HUES6 (cell line): ENCODE data around the gene NDST1.
A peak's percentile ranks its signal among the peaks of the same experiment; 100 is the strongest.

ENCODE experiments used
- H3K27ac ChIP-seq: 2 replicates; pipeline ENCODE4 v1.7.0; 2013; ENCODE audit warnings: low read depth, mild to moderate bottlenecking, low read length, inconsistent platforms
- H3K27me3 ChIP-seq: 2 replicates; pipeline ENCODE4 v1.6.1; 2013; ENCODE audit warnings: low read length; ENCODE audit not compliant: control insufficient read depth, insufficient read depth
- H3K36me3 ChIP-seq: 2 replicates; pipeline ENCODE4 v1.6.1; 2013; ENCODE audit warnings: low read length; ENCODE audit not compliant: control insufficient read depth, insufficient read depth
- H3K4me1 ChIP-seq: 2 replicates; pipeline ENCODE4 v1.6.1; 2013; ENCODE audit warnings: low read length; ENCODE audit not compliant: control insufficient read depth, insufficient read depth
- H3K4me3 ChIP-seq: 2 replicates; pipeline ENCODE4 v1.5.1; 2013; ENCODE audit warnings: low read depth, low read length
- H3K9ac ChIP-seq: one replicate; pipeline ENCODE4 v1.6.1; 2013; ENCODE audit warnings: mild to moderate bottlenecking, low read length
- H3K9me3 ChIP-seq: 2 replicates; pipeline ENCODE4 v1.6.1; 2013; ENCODE audit warnings: low read depth, low read length; ENCODE audit not compliant: control insufficient read depth, insufficient read depth

Gene NDST1

GRCh38 chr5:150538007-150538917 is 30.3 kb downstream of the NDST1 start:
- H3K36me3 ChIP-seq = peaks cover 95% of the 10 kb centered on the region
- no peak overlapping the region for H3K4me3 ChIP-seq
- peaks cover 3% of the 10 kb centered on the region; the same call in 1 of the 2 replicates for H3K4me1 ChIP-seq
- no peaks in the 10 kb centered on the region for H3K9me3 ChIP-seq
- H3K9ac ChIP-seq = peak overlapping the region; percentile 12
- no peaks in the 10 kb centered on the region for H3K27me3 ChIP-seq
- no peak overlapping the region for H3K27ac ChIP-seq

DNA sequence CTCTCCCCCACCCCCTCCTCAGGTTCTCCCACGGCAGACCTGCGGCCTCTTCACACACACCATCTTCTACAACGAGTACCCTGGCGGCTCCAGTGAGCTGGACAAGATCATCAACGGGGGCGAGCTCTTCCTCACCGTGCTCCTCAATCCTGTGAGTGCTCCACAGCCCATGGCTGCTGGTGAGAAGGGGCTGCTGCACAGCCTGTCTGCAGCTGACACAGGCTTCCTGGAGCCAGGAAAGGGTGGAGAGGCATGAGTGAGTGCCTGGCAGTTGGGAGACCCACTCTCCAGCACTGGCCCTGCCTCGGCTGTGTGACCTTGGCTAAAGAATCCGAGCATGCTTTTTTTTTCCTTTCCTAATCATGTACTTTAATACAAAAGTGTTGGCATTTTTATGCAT is 31.3 kb downstream of the NDST1 start:
- H3K4me3 ChIP-seq = no peak overlapping the region
- H3K27ac ChIP-seq = no peak overlapping the region
- no peaks in the 10 kb centered on the region for H3K9me3 ChIP-seq
- H3K9ac ChIP-seq = no peak overlapping the region
- H3K4me1 ChIP-seq = peaks cover 3% of the 10 kb centered on the region; the same call in 1 of the 2 replicates
- H3K27me3 ChIP-seq = no peaks in the 10 kb centered on the region
- peaks cover 89% of the 10 kb centered on the region for H3K36me3 ChIP-seq

GRCh38 chr5:150540042-150540441 is 32.1 kb downstream of the NDST1 start:
- H3K4me1 ChIP-seq = peaks cover 3% of the 10 kb centered on the region; the same call in 1 of the 2 replicates
- no peaks in the 10 kb centered on the region for H3K27me3 ChIP-seq
- no peak overlapping the region for H3K9ac ChIP-seq
- no peak overlapping the region for H3K27ac ChIP-seq
- peaks cover 83% of the 10 kb centered on the region for H3K36me3 ChIP-seq
- H3K9me3 ChIP-seq = no peaks in the 10 kb centered on the region
- H3K4me3 ChIP-seq = no peak overlapping the region

- Histone ChIP-seq H3K36me3 (peaks cover 83% of the 10 kb centered on the region), H3K27me3 (no peaks in the 10 kb centered on the region), H3K4me1 (peaks cover 3% of the 10 kb centered on the region; the same call in 1 of the 2 replicates), H3K9me3 (no peaks in the 10 kb centered on the region), H3K4me3 (no peak overlapping the region), H3K27ac (no peak overlapping the region), H3K9ac (no peak overlapping the region)
Measured at GRCh38 chr5:150540615-150541396, 32.9 kb downstream of the NDST1 start.

GRCh38 chr5:150541397-150541675 is 33.4 kb downstream of the NDST1 start:
- Histone ChIP-seq H3K27me3 (no peaks in the 10 kb centered on the region), H3K27ac (no peak overlapping the region), H3K36me3 (peaks cover 82% of the 10 kb centered on the region), H3K9me3 (no peaks in the 10 kb centered on the region), H3K9ac (no peak overlapping the region), H3K4me3 (no peak overlapping the region), H3K4me1 (peaks cover 3% of the 10 kb centered on the region; the same call in 1 of the 2 replicates)

GRCh38 chr5:150541895-150542294 is 34.0 kb downstream of the NDST1 start:
- Histone ChIP-seq H3K36me3 (peaks cover 83% of the 10 kb centered on the region), H3K27me3 (no peaks in the 10 kb centered on the region), H3K4me1 (peaks cover under 1% of the 10 kb centered on the region; the same call in 1 of the 2 replicates), H3K27ac (no peak overlapping the region), H3K4me3 (no peak overlapping the region), H3K9ac (no peak overlapping the region), H3K9me3 (no peaks in the 10 kb centered on the region)

GRCh38 chr5:150542933-150543445 is 35.1 kb downstream of the NDST1 start:
- Histone ChIP-seq H3K4me3 (no peak overlapping the region), H3K9me3 (no peaks in the 10 kb centered on the region), H3K36me3 (peaks cover 86% of the 10 kb centered on the region), H3K4me1 (no peaks in the 10 kb centered on the region; the same call in 1 of the 2 replicates), H3K9ac (no peak overlapping the region), H3K27ac (no peak overlapping the region), H3K27me3 (no peaks in the 10 kb centered on the region)

GRCh38 chr5:150544611-150545219 is 36.8 kb downstream of the NDST1 start:
- Histone ChIP-seq H3K9me3 (no peaks in the 10 kb centered on the region), H3K4me1 (no peaks in the 10 kb centered on the region; the same call in 1 of the 2 replicates), H3K36me3 (peaks cover 82% of the 10 kb centered on the region), H3K4me3 (no peak overlapping the region), H3K9ac (no peak overlapping the region), H3K27me3 (no peaks in the 10 kb centered on the region), H3K27ac (no peak overlapping the region)

DNA sequence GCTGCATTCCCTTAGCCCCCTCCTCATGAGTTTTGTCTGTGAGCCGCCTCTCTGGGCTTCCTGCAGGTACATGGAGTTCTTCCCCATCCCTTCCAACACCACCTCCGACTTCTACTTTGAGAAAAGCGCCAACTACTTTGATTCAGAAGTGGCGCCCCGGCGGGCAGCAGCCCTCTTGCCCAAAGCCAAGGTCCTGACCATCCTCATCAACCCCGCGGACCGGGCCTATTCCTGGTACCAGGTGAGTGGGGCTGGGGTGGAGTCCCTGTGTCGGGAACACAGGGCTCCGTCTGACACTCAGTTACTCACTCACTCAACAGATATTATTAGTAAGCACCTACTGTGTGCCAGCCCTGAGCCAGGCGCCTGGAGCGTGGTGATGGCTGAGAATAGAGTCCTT is 37.3 kb downstream of the NDST1 start:
- H3K27me3 ChIP-seq = no peaks in the 10 kb centered on the region
- H3K4me1 ChIP-seq = no peaks in the 10 kb centered on the region; the same call in 1 of the 2 replicates
- no peak overlapping the region for H3K27ac ChIP-seq
- no peaks in the 10 kb centered on the region for H3K9me3 ChIP-seq
- H3K9ac ChIP-seq = no peak overlapping the region
- H3K4me3 ChIP-seq = no peak overlapping the region
- H3K36me3 ChIP-seq = peaks cover 82% of the 10 kb centered on the region

DNA sequence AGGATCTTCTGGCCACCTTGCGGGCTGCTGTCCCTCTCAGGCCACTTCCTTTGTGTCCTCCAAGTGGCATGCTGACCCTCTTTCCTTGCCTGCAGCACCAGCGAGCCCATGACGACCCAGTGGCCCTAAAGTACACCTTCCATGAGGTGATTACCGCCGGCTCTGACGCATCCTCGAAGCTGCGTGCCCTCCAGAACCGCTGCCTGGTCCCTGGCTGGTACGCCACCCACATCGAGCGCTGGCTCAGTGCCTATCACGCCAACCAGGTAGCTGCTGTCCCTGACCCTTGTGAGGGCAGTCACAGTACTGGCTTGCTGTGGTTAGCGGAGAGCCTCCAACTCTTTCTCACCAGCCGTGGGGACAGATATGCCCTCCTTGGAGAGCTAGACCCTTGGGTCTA is 40.2 kb downstream of the NDST1 start:
- peaks cover 82% of the 10 kb centered on the region for H3K36me3 ChIP-seq
- no peak overlapping the region for H3K27ac ChIP-seq
- H3K4me1 ChIP-seq = no peaks in the 10 kb centered on the region

More for the DNA sequence above, 40.2 kb downstream of the NDST1 start:
- H3K9ac ChIP-seq = no peak overlapping the region
- H3K27me3 ChIP-seq = no peaks in the 10 kb centered on the region
- no peaks in the 10 kb centered on the region for H3K9me3 ChIP-seq
- H3K4me3 ChIP-seq = no peak overlapping the region
